Tibial artery (tissue), 4 donors: Measurements from ENCODE around the gene SOCS1.

ENCODE experiments used
- DNase-seq, 2 donors: peaks; one replicate each; pipeline ENCODE4 v3.0.0-alpha.2; 2019
- H3K27ac ChIP-seq, 2 donors: fragments of 200-600 bp; sonication (generic) in 1 of 2; 1 replicate in 1 of 2; 2 replicates in 1 of 2; pipeline ENCODE4 v1.5.1; 2018 to 2019; ENCODE audit warnings: mild to moderate bottlenecking in 1 of 2
- H3K27me3 ChIP-seq, 2 donors: fragments of 200-600 bp; sonication (generic) in 1 of 2; one replicate each; pipeline versions ENCODE4 v1.5.1 to v1.6.0; 2016 to 2019
- H3K36me3 ChIP-seq, 3 donors: fragments of 200-600 bp; sonication (generic) in 2 of 3; one replicate each; pipeline ENCODE4 v1.5.1; 2016 to 2019; ENCODE audit warnings: mild to moderate bottlenecking in 2 of 3
- H3K4me1 ChIP-seq, 4 donors: fragments of 200-600 bp; sonication (generic) in 2 of 4; 1 replicate in 3 of 4; 2 replicates in 1 of 4; pipeline ENCODE4 v1.5.1; 2016 to 2019
- H3K4me3 ChIP-seq, 2 donors: fragments of 200-600 bp; sonication (generic) in 1 of 2; 1 replicate in 1 of 2; 2 replicates in 1 of 2; pipeline ENCODE4 v1.5.1; 2018 to 2019; ENCODE audit warnings: mild to moderate bottlenecking in 2 of 2
- H3K9me3 ChIP-seq, 3 donors: fragments of 200-600 bp; sonication (generic) in 1 of 3; one replicate each; pipeline ENCODE4 v1.5.1; 2016 to 2019
- intact Hi-C: fragments of 100-400 bp; cut with DNase I; formaldehyde crosslinking; loops from one replicate; pipeline ENCODE4 v1.15.0; 2023; ENCODE audit warnings: low total_unique reads
- TF ChIP-seq, protein P1 (sequence below), 2 experiments: fragments of 200-600 bp in 1 of 2; fragments of 450-650 bp in 1 of 2; IDR thresholded peaks; one replicate each; pipeline ENCODE4 v1.5.1; 2017 to 2019; ENCODE audit warnings: antibody characterized with exemption in 2 of 2, mild to moderate bottlenecking in 1 of 2, moderate library complexity in 1 of 2

The SOCS1 gene

GRCh38 chr16:11254913-11255736, 879 bp downstream of the SOCS1 start:
- TF ChIP-seq, protein P1, sequence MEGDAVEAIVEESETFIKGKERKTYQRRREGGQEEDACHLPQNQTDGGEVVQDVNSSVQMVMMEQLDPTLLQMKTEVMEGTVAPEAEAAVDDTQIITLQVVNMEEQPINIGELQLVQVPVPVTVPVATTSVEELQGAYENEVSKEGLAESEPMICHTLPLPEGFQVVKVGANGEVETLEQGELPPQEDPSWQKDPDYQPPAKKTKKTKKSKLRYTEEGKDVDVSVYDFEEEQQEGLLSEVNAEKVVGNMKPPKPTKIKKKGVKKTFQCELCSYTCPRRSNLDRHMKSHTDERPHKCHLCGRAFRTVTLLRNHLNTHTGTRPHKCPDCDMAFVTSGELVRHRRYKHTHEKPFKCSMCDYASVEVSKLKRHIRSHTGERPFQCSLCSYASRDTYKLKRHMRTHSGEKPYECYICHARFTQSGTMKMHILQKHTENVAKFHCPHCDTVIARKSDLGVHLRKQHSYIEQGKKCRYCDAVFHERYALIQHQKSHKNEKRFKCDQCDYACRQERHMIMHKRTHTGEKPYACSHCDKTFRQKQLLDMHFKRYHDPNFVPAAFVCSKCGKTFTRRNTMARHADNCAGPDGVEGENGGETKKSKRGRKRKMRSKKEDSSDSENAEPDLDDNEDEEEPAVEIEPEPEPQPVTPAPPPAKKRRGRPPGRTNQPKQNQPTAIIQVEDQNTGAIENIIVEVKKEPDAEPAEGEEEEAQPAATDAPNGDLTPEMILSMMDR (IDR thresholded peaks at IDR 0.05) = peak in 1 of 2 experiments; percentile 14
- Histone ChIP-seq H3K9me3 (no peaks in the 10 kb centered on the region), H3K36me3 (no peaks in the 10 kb centered on the region), H3K4me1 (peaks cover 0 to 52% (median 36%) of the 10 kb centered on the region in 4 donors), H3K4me3 (peak overlapping the region; percentile 73 to 81), H3K27ac (peak overlapping the region; percentile 93 to 96), H3K27me3 (no peaks in the 10 kb centered on the region)
- intact Hi-C loops = loop anchor here (5.0 kb wide), 1 partner anchor 527 kb away; no protein-coding TSS in a partner anchor
- DNase-seq = peak; percentile 31 to 74

DNA sequence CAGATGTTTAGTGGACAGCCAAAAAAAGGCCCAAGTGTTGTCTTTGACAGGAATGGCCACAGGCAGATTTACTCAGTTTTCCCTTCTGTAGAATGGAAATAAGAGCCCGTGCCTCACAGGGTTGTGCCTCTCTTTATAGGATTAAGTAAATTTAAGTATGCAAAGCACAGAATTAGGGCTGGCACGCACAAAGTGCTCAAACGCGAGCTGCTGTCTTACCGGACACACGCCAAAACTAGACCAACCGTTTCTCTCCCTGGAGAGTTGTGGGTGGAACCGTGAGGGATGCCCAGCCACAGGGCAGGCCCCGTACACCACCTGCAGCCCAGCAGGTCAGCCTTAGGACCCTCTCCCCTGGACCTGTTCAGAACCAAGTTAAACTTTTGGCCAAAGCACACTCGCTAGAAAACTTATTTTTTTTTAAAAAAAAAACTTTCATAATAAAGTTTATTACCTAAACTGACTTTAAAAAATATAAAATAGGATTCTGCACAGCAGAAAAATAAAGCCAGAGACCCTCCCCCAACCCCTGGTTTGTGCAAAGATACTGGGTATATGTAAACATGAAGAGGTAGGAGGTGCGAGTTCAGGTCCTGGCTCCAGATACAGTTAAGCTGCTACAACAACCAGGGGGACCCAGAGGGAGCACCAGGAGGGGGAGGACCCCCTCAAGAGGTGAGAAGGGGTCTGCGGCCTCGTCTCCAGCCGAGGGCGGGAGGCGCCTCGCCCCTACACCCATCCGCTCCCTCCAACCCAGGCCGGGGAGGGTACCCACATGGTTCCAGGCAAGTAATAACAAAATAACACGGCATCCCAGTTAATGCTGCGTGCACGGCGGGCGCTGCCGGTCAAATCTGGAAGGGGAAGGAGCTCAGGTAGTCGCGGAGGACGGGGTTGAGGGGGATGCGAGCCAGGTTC, 1.8 kb downstream of the SOCS1 start:
- H3K27ac ChIP-seq = peak overlapping the region; percentile 93 to 96
- no peaks in the 10 kb centered on the region for H3K27me3 ChIP-seq
- peaks cover 0 to 45% (median 33%) of the 10 kb centered on the region in 4 donors for H3K4me1 ChIP-seq
- H3K9me3 ChIP-seq = no peaks in the 10 kb centered on the region
- DNase-seq = no peak
- intact Hi-C loops = no loop called here
- TF ChIP-seq, protein P1 (IDR thresholded peaks at IDR 0.05) = no peak
- H3K36me3 ChIP-seq = no peaks in the 10 kb centered on the region
- peak overlapping the region; percentile 73 to 81 for H3K4me3 ChIP-seq

DNA sequence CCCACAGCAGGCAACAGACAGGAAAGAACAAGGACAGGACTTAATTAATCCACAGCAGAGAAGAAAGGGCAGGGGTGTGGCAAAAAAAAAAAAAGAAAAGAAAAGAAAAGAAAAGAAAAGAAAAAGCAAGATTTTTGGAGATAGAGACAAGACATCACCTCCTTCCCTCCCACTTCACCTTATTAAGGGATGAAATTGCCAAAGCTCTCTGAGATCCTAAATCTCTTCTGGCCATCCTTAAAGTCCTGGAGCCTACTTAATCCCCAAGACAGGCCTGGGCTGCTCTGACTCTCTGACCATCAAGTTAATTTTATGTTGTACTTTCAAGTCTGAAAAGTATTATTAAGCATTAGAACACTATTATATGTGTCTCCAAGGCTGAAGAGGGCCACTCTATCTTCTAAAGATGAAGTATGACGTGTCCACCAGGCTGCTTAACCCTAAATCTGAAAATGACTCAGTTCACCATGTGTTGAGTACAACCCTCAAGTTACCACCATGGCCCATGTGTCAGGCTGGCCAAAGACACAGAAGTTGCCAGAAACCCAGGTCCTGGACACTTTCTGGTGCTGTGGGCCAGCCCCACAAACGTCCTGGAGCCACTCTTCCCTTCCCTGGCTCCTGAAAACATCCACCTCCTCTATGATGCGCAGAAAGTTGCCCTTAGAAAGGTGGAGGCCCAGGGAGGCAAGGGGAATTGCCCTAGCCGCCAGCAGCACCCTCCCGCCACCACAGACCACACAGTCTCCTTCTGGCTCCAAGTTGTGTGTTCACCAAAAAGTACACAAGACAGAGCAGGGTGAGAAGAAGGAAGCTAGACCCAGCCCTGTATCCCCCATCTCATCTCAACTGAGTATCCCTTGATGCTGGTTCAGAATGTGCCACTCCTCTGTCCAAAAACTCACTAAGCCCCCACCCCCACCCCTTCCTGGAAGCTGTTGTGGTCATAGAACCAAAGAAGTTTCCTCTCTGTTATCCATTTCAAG, 2.7 kb downstream of the SOCS1 start:
- H3K27me3 ChIP-seq = no peaks in the 10 kb centered on the region
- H3K27ac ChIP-seq = no peak overlapping the region
- peaks cover 0 to 35% (median 24%) of the 10 kb centered on the region in 4 donors for H3K4me1 ChIP-seq
- no peak for DNase-seq
- no peaks in the 10 kb centered on the region for H3K36me3 ChIP-seq
- no peak overlapping the region for H3K4me3 ChIP-seq
- TF ChIP-seq, protein P1 (IDR thresholded peaks at IDR 0.05) = no peak
- no peaks in the 10 kb centered on the region for H3K9me3 ChIP-seq
- intact Hi-C loops = no loop called here

GRCh38 chr16:11252482-11252931, 3.5 kb downstream of the SOCS1 start:
- TF ChIP-seq, protein P1 (IDR thresholded peaks at IDR 0.05) = no peak
- H3K4me1 ChIP-seq = peaks cover 0 to 34% (median 21%) of the 10 kb centered on the region in 4 donors
- no peaks in the 10 kb centered on the region for H3K9me3 ChIP-seq
- H3K27me3 ChIP-seq = no peaks in the 10 kb centered on the region
- H3K36me3 ChIP-seq = no peaks in the 10 kb centered on the region
- no peak for DNase-seq
- H3K4me3 ChIP-seq = no peak overlapping the region
- no peak overlapping the region for H3K27ac ChIP-seq
- intact Hi-C loops = no loop called here
